ENCODE data around the gene LGALSL. TPM values are rescaled to one million over a fixed set of nuclear protein-coding genes. Genes with fewer than 3 reads are reported as not detected.

Gene LGALSL
- total RNA-seq, 1 donor from 2014 or later: 66.9 TPM

DNA sequence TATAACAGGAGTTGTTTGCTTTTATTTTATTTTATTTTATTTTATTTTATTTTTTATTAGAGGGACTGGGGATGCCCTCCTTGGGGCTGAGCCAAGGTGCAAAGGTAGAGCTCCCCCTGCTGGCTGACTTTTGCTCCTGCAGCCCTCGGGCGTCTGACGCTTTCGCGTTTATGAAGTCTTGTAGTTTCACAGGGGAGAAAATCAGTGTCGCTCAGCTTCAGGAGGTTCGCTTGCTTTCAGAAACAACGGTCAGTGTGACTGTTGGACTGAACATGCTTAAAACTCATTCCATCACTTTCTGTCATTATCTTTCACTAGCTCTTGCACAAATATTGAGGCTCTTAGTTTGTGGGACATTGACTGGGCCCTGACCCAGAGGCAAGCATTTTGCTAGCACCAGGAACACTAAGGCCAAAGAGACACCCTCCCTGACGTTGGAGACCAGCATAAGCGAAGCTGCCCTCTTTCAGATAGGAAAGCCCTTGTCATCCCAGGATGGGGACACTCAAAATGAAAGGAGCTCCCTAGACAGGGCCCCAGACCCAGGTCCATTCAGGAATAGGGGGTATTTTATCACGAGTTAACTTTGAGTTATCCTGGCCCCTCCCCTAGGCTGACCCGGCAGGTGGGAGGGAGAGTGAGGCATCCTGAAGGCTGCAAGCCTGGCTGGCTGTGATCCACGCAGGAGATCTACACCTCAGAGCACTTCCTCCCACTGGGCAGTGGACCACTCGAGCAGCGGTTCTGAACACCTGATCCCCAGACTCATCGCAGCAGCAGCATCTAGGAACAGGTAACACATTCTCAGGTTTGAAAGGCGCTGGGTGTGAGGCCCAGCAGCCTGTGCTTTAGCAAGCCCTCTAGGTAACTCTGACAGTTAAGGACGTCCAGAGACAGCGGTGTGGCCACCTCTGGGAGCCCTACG is 34.4 kb downstream of the LGALSL start:
- peak in 1 of 2 donors; percentile 31 for DNase-seq (ENCODE audit: low spot score in 2 of 2)

DNA sequence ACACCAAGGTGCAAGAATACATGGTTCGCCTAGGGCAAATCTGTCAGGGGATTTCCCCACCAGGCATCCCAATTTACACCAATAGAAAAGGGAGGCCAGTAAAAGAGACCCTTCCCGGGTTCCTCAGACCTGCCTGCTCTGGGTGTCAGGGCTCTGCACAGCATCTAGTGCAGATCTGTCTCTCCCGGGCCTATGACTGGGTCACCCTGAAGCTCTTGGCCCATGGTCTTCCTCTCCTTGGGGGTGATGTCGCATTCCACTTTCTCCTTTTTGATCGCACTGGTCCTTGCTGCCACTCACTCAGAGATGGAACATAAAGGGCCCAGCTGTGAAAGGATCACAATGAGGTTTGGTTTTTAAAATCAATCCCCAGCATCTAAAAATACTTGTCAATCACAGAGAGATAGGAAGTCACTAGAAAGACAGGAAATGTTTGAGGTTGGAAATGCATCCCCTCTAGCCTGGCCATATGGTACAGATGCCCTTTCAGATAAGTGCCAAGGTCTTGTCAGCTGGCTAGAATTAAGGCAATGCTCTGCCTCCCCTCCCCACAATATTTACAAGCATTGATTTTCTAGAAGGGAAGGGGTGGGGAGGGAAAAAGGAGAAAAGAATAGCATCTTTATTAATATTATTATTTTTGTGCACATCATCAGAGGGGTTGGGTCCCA is 35.3 kb downstream of the LGALSL start:
- DNase-seq (ENCODE audit: low spot score in 2 of 2) (no peak), FAIRE-seq (no peak)

More for the DNA sequence above, 34.4 kb downstream of the LGALSL start:
- peak; percentile 62 for FAIRE-seq

DNA sequence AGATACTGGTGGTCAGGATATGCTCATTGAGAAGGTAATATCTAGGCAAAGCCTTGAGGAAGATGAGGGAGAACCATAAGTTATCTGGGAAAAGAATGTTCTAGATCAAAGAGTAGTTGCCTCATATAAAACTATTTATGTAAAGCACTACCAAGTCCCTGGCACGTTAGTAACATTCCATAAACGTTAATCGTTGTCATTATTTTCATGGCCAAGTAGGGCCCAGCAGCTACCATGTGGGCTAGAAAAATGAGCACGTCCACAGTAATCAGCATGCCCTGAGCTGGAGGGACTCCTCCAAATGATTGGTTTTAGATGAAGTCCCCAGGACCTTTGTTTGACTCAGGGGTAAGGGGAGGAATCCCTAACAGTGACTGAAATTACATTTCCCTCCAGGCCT is 37.5 kb downstream of the LGALSL start:
- FAIRE-seq (no peak), DNase-seq (ENCODE audit: low spot score in 2 of 2) (no peak)

DNA sequence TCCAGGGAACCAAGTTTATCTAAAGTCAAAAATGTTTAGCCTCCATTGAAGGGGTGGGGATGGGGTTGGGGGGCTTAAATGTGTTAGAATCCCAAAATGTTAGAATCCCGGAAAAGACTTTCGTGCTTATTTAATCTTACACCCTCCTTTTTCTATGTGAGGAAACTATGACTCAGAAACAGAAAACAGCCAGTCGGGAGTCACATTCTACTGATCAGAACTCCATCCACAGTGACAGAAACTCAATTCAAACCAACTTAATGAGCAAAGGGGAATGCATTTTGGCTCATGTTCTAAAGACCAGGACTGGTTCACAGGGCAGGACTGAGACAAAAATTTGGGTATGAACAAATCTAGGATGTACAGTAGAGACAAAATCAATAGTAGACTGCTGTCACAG is 38.3 kb downstream of the LGALSL start:
- FAIRE-seq: no peak
- no peak for DNase-seq (ENCODE audit: low spot score in 2 of 2)

DNA sequence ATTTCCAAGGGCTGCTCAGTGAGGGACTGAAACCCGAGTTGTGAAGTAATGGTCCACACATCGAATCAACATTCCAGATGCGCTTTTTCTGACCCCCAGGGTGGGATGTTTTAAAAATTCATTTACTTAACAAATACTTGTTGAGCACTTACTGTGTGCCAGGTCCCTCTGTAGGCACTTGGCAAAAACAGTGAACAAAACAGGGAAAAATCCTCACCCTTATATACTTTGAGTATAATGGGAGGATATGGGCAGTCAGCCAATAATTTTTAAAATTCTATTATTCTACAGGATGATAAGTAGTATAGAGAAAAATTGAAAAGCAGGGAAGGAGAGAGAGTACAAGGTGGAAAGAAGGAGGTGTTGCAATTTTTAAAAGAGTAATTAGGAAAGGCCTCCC is 38.9 kb downstream of the LGALSL start:
- FAIRE-seq: no peak
- DNase-seq (ENCODE audit: low spot score in 2 of 2): no peak

DNA sequence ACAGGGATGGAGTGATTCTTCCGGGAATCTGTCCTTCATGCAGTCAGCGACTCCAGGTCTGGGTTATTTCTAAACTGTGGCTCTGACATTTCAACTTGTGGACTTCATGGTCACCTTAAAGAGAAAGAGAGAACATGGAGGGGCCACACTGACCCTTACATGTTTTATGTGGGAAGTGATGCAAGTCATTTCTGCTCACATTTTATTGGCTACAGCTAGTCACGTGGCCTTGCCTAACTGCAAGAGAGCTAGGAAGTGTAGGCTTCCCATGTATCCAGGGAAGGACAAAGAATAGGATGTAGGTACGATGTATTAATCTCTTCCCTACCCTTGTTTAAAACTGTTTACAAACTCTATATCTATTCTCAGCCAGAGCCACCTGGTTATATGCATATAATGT is 39.8 kb downstream of the LGALSL start:
- DNase-seq (ENCODE audit: low spot score in 2 of 2) (no peak), FAIRE-seq (no peak)

DNA sequence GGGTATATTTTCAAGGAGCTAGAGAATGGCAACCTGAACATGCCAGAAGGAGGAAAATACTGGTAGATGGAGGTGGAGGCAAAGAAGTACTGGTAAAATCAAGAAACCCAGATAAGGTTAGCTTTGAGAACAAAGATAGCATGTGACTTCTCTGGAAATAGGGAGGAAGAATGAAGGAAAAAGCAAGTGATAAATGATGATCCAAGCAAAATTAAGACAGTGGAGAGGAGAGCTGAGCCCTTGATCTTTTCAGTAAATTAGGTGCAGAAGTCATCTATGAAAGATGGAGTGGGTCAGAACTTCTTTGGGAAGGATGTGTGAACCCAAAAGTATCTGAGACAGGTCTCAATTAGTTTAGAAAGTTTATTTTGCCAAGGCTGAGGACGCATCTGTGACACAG is 44.5 kb downstream of the LGALSL start:
- no peak for DNase-seq (ENCODE audit: low spot score in 2 of 2)
- FAIRE-seq: no peak

DNA sequence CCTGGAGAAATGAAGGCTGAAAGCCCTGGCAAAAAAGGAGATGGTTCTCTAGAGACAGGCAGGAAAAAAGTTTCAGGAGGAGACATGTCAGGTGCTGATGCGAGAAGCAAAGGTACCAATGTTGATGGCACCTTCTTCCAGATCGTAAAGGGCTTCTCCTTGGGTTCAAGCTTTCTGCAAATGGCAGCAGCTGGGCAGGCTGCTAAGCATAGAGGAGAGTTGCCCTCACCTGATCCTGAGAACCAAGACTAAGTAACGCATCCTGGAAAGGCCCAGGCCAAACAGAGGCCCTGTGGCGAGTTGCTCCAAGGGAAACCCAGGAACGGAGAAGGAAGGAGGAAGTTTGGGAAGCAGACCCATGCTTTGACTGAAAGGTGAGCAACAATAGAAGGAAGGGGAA is 46.6 kb downstream of the LGALSL start:
- DNase-seq (ENCODE audit: low spot score in 2 of 2) (no peak), FAIRE-seq (no peak)

DNA sequence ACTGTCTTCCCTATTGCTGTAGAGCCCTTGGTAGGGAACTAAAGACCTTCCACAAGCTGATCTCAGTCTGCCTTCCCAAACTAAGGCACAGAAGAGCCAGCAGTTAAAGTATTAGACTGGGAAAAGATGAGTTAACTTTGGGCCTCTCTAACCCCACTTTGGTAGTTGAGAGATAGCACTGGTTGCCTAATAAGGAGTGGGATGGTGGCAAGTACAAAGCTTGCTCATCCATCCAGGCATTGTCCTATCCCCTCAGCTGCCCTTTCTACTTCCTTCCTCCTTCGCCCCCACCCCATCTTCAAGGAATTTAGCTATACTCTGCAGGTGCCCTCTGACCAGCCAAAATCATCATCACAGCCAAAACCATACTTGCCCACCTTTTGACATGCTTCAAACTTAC is 48.0 kb downstream of the LGALSL start:
- no peak for FAIRE-seq
- DNase-seq (ENCODE audit: low spot score in 2 of 2): no peak

DNA sequence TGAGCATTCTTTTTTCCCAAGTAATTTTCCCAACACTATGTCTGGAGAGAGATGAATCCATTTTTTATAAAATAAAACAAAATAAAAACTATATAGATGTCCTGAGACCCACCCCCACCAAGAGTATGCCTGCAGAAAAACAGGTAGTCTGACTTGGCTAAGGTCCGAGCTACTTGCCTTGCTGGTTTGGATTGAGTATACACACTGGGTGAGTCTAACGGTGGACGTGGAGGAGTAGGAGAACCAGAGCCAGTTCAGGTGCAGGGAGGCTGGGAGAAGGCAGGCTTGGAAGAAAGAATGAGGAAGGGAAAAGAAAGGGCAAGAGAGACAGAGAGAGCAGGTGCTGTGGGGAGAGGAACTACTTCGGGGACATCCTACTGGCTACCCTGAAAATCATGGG is 48.9 kb downstream of the LGALSL start:
- no peak for FAIRE-seq

DNA sequence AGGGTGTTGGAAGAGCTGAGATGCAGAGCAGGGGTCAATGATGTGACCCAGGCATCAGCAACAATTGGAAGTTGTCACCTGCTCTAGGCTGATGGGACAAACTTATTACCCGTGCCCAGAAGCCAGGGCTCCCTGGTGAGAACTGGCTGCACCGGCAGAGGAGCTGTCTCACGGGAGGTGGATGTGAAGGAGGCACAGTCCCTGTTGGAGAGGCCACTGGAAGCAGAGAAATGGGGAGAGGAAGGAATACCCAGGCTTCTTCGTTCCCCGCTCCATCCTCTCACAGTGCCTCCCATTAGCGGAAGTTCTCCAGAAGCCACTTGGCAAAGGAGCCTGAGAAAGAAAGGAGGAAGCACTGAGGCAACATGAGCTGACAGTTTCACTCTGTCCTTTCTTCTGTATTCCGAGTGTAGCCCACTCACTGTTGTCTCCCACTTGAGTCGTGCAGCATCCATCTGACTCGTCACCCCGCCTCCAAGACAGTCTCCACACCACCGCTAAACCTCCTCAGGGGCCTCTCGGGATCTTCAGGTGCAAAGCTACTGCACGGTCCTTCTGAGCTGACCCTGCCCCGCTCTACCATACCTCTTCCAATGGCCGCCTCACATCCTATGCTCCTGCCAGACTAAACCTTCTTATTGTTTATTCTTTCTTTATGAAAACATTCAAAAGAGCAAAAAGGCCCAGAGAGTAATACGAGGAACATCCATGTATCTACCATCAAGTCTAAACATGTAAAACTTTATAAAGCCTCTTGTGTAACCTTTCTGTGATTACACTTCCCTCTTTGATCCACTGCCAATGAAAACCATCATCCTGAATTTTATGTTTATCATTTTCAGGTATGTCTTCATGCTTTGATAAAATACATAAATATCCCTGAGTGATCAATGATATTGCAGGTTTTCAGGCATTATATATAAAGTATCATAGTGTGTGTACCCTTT is 51.1 kb downstream of the LGALSL start:
- no peak for FAIRE-seq
- peak in 1 of 2 donors; percentile 22 for DNase-seq (ENCODE audit: low spot score in 2 of 2)

More for the DNA sequence above, 48.9 kb downstream of the LGALSL start:
- DNase-seq (ENCODE audit: low spot score in 2 of 2): no peak

DNA sequence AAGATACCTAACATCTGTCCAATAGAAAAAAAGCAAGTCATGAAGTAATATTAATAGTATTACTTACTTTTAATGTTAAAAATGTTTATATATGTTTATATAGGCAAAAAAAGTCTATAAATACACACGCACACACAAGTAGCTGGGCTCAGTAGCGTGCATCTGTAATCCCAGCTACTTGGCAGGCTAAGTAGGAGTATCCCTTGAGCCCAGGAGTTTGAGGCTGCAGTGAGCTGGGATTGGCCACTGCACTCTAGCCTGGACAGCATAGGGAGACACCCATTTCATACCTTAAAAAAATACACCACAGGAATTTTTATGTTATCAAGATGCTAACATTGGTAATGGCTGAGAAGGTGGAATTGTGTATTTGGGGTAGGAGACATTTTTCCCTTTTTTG is 52.7 kb downstream of the LGALSL start:
- no peak for FAIRE-seq
- no peak for DNase-seq (ENCODE audit: low spot score in 2 of 2)

Other genes with a start within 250 kb of the LGALSL start
- gene AFTPH, start 70.2 kb downstream of the LGALSL start, total RNA-seq: 109 TPM
- gene SERTAD2, start 199.8 kb downstream of the LGALSL start, total RNA-seq: 3.7 TPM

Data from frontal cortex (tissue), 4 donors.